K562 (cell line): ENCODE data around the gene LTA. TPM values are rescaled to one million over a fixed set of nuclear protein-coding genes. Genes with fewer than 3 reads are reported as not detected.

ENCODE experiments used
- CBX8 ChIP-seq: fragments of 200-600 bp; sonication (generic); IDR thresholded peaks from 2 replicates; pipeline ENCODE4 v1.6.1; 2012; ENCODE audit warnings: borderline replicate concordance, mixed run types, low read depth, mild to moderate bottlenecking, moderate library complexity, mixed read lengths, low read length, control low read depth, inconsistent platforms; ENCODE audit not compliant: poor library complexity, severe bottlenecking; ENCODE audit errors: extremely low read depth
- CEBPG ChIP-seq, 3 experiments: fragments of 200-800 bp in 1 of 3; sonication (Bioruptor generic) in 1 of 3; sonication (generic) in 1 of 3; formaldehyde crosslinking in 1 of 3; IDR thresholded peaks in 2 of 3; conservative IDR thresholded peaks in 1 of 3; 2 replicates each; pipeline versions ENCODE4 v1.6.1 to v1.8.0; 2016 to 2022; ENCODE audit warnings: missing compliant biosample characterization in 2 of 3, missing genetic modification characterization in 2 of 3, mild to moderate bottlenecking in 1 of 3, missing genetic modification reagents in 1 of 3
- CHAMP1 ChIP-seq: fragments of 450-650 bp; IDR thresholded peaks from 2 replicates; pipeline ENCODE4 v1.6.1; 2016; ENCODE audit warnings: mild to moderate bottlenecking
- EGR1 ChIP-seq: fragments of 450-650 bp; conservative IDR thresholded peaks from 2 replicates; pipeline ENCODE4 v1.6.1; 2017; ENCODE audit warnings: mild to moderate bottlenecking
- ESRRB ChIP-seq: fragments of 250-450 bp; sonication (Bioruptor Pico); IDR thresholded peaks from 2 replicates; pipeline ENCODE4 v1.5.0; 2020; ENCODE audit warnings: mild to moderate bottlenecking, moderate library complexity, borderline replicate concordance
- ILK ChIP-seq: fragments of 450-650 bp; IDR thresholded peaks from 2 replicates; pipeline ENCODE4 v1.6.1; 2016; ENCODE audit warnings: missing genetic modification characterization, low read depth, mild to moderate bottlenecking, missing compliant biosample characterization, moderate library complexity, borderline replicate concordance
- MBD2 ChIP-seq: sonication (generic); IDR thresholded peaks from 2 replicates; pipeline ENCODE4 v1.6.1; 2016; ENCODE audit warnings: low read depth, borderline replicate concordance
- NR3C1 ChIP-seq: sonication (generic); formaldehyde crosslinking; IDR thresholded peaks from 2 replicates; pipeline ENCODE4 v1.8.1; 2022; ENCODE audit warnings: missing genetic modification reagents
- SOX6 ChIP-seq: fragments of 450-650 bp; IDR thresholded peaks from 2 replicates; pipeline ENCODE4 v1.6.1; 2014; ENCODE audit warnings: mild to moderate bottlenecking
- SREBF2 ChIP-seq: sonication (generic); formaldehyde crosslinking; IDR thresholded peaks from 2 replicates; pipeline ENCODE4 v1.4.0; 2020; ENCODE audit warnings: mild to moderate bottlenecking, missing genetic modification reagents
- TFAP4 ChIP-seq: sonication (generic); formaldehyde crosslinking; IDR thresholded peaks from 2 replicates; pipeline ENCODE4 v1.8.0; 2022; ENCODE audit warnings: missing genetic modification reagents, mild to moderate bottlenecking, moderate library complexity, borderline replicate concordance
- VEZF1 ChIP-seq: fragments of 200-800 bp; sonication (Bioruptor generic); IDR thresholded peaks from 2 replicates; pipeline ENCODE4 v1.6.1; 2017; ENCODE audit warnings: missing genetic modification characterization, missing compliant biosample characterization
- ZEB2 ChIP-seq: fragments of 450-650 bp; IDR thresholded peaks from 2 replicates; pipeline ENCODE4 v1.6.1; 2016
- ZNF239 ChIP-seq: fragments of 250-450 bp; sonication (Bioruptor Pico); IDR thresholded peaks from 2 replicates; pipeline ENCODE4 v1.4.0; 2020; ENCODE audit warnings: mild to moderate bottlenecking
- ZNF589 ChIP-seq: fragments of 200-800 bp; sonication (Bioruptor generic); IDR thresholded peaks from 2 replicates; pipeline ENCODE4 v1.6.1; 2016; ENCODE audit warnings: low read depth, missing genetic modification characterization, missing compliant biosample characterization
- ZNF717 ChIP-seq: fragments of 250-450 bp; sonication (Bioruptor Pico); IDR thresholded peaks from 2 replicates; pipeline ENCODE4 v1.5.0; 2021
- polyA plus RNA-seq, 8 experiments: library from polyadenylated mRNA; depleted of rRNA in 4 of 8; stranded (reverse) in 5 of 8; unstranded in 3 of 8; fragments of >200 nt; fragmentation: Nextera tagmentation in 2 of 8; fragmentation: Illumina TruSeq in 1 of 8; extraction: Ambion mirVana in 2 of 8; extraction: Trizol in 1 of 8; gene quantifications; 2 replicates each; pipeline versions ENCODE4 v1.2.1 to v1.2.3, GENCODE V29; 2011 to 2014; ENCODE audit warnings: inconsistent platforms in 1 of 8, missing spikeins in 1 of 8
- total RNA-seq, 7 experiments: library from RNA; depleted of rRNA in 6 of 7; stranded (reverse); fragments of >200 nt in 6 of 7; fragmentation: Illumina TruSeq in 2 of 7; extraction: Trizol in 2 of 7; gene quantifications; 2 replicates each; pipeline versions ENCODE4 v1.2.1 to v1.2.3, GENCODE V29; 2011 to 2021; ENCODE audit warnings: low replicate concordance in 1 of 7
- TF ChIP-seq, protein P1 (sequence below), 2 experiments: IDR thresholded peaks; 2 replicates each; pipeline ENCODE4 v1.6.1; 2011; ENCODE audit warnings: borderline replicate concordance in 1 of 2, control low read depth in 1 of 2, low read depth in 1 of 2, low read length in 1 of 2, mild to moderate bottlenecking in 1 of 2, mixed read lengths in 1 of 2, moderate library complexity in 1 of 2; ENCODE audit not compliant: insufficient read depth in 1 of 2, insufficient read length in 1 of 2, poor library complexity in 1 of 2, severe bottlenecking in 1 of 2; ENCODE audit errors: extremely low read depth in 1 of 2

Gene LTA
- total and polyA plus RNA-seq, 9 of the 15 experiments (the other 6 are each of a cell fraction or from before 2014, with no cell fraction given) = 0.80 TPM; not detected in 8

DNA sequence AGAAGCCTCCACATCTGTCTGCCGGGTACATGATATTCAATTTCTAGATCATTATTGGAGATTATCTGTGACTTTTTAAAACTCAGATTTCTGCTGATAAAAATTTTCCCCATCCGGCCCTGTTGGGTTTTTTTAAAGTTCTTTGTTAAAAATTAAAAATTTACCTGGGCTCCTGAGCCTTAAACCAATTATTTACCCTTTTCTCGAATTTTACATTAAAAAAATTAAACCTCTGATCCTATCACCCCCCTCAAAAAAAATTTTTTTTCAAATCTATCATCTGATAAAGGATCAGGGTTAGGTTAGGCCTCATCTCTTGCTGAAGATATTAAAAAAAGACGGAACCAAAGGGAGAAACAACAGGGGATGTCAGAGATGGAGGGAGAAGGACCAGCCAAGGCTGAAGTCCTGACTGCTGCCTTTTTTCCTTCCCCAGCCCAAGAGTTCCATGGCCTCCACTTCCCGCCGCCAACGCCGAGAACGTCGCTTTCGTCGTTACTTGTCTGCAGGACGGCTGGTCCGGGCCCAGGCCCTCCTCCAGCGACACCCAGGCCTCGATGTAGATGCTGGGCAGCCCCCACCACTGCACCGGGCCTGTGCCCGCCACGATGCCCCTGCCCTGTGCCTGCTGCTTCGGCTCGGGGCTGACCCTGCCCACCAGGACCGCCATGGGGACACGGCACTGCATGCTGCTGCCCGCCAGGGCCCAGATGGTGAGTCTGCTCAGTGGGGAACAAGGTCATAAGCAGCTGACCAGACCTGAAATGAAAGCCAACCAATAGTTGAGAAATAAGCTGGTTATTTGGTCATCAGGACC, 24.2 kb upstream of the LTA start (continued):
- TF ChIP-seq ZNF717 (CRISPR knock-in tag) (no peak), TFAP4 (CRISPR knock-in tag) (peak; percentile 87), SREBF2 (CRISPR knock-in tag) (no peak), ZNF239 (no peak), MBD2 (no peak; the same call in 1 of the 2 replicates), ZNF589 (CRISPR knock-in tag) (no peak), ESRRB (CRISPR knock-in tag) (no peak), VEZF1 (CRISPR knock-in tag) (peak; percentile 51; the same call in 1 of the 2 replicates), CBX8 (no peak), CEBPG (CRISPR knock-in tag; IDR thresholded peaks at IDR 0.05) (peak; percentile 53), CEBPG (tag; conservative IDR thresholded peaks at IDR 0.05 in 1 of 2, IDR thresholded peaks at IDR 0.05 in 1 of 2) (no peak), NR3C1 (CRISPR knock-in tag) (no peak), SOX6 (no peak), CHAMP1 (no peak), EGR1 (no peak), ILK (tag) (no peak), ZEB2 (no peak)
- TF ChIP-seq, protein P1, sequence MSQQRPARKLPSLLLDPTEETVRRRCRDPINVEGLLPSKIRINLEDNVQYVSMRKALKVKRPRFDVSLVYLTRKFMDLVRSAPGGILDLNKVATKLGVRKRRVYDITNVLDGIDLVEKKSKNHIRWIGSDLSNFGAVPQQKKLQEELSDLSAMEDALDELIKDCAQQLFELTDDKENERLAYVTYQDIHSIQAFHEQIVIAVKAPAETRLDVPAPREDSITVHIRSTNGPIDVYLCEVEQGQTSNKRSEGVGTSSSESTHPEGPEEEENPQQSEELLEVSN (IDR thresholded peaks at IDR 0.05; ENCODE audit: borderline replicate concordance in 1 of 2, extremely low read depth in 1 of 2, insufficient read depth in 1 of 2, insufficient read length in 1 of 2, low read depth in 1 of 2, low read length in 1 of 2, poor library complexity in 1 of 2, severe bottlenecking in 1 of 2) = peak; percentile 32 to 48
